Endothelial cell of umbilical vein (primary cell): ENCODE measurements around the gene CHID1.

Experiments
- CTCF ChIP-seq, 2 donors: IDR thresholded peaks; 1 replicate in 1 of 2; 2 replicates in 1 of 2; pipeline ENCODE4 v1.5.1; 2011; ENCODE audit warnings: low read length in 2 of 2, mild to moderate bottlenecking in 2 of 2, moderate library complexity in 2 of 2, control low read depth in 1 of 2, inconsistent platforms in 1 of 2, low read depth in 1 of 2; ENCODE audit not compliant: insufficient read depth in 1 of 2; ENCODE audit errors: extremely low read depth in 1 of 2
- EZH2 ChIP-seq: IDR thresholded peaks from 2 replicates; pipeline ENCODE4 v1.6.1; 2012; ENCODE audit warnings: borderline replicate concordance, low read depth, mild to moderate bottlenecking, moderate library complexity, low read length, inconsistent platforms; ENCODE audit not compliant: severe bottlenecking

DNA sequence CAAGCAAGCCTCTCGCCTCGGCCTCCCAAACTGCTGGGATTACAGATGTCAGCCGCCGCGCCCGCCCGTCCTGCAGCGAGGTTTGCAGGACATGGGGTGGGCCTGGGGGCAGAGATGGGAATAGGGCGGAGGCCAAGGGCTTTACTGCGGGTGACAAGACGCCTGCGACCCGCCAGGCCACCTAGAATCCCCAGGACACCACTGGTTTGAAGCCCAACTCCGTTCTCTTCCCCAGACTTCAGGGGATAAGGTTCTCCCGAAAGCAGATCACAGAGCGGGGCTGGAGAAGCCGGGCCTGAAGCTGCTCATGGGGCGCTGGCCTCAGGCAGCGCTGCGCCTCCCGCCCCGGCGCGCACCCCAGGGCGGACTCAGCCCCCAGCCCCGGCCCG, 68.6 kb downstream of the CHID1 start:
- TF ChIP-seq CTCF (IDR thresholded peaks at IDR 0.05; ENCODE audit: extremely low read depth in 1 of 2, insufficient read depth in 1 of 2, low read depth in 1 of 2, low read length in 2 of 2) = no peak
- no peak for TF ChIP-seq EZH2
